Muscle of arm (tissue), 12 donors: ENCODE results near the gene CH25H. TPM values are rescaled to one million over a fixed set of nuclear protein-coding genes. Genes with fewer than 3 reads are reported as not detected.

Experiments
- DNase-seq: peaks from one replicate; pipeline ENCODE4 v3.0.0-alpha.2; 2013
- polyA plus RNA-seq, 12 donors: library from polyadenylated mRNA; unstranded; fragments of 120-200 nt; gene quantifications; one replicate each; pipeline ENCODE4 v1.2.1, GENCODE V29; 2013; ENCODE audit not compliant: insufficient read length in 12 of 12

Gene CH25H
- polyA plus RNA-seq, 12 donors = 0.25 to 5.6 (median 0.76) TPM; not detected in 2

GRCh38 chr10:89235073-89235798, 28.1 kb upstream of the CH25H start:
- peak; percentile 28 for DNase-seq

- no peak for DNase-seq
Observed at GRCh38 chr10:89233033-89233432, 25.9 kb upstream of the CH25H start.

- no peak for DNase-seq
Observed at GRCh38 chr10:89228962-89229361, 21.8 kb upstream of the CH25H start.

- DNase-seq = no peak
Observed at GRCh38 chr10:89228146-89228545, 21.0 kb upstream of the CH25H start.

- no peak for DNase-seq
Observed at GRCh38 chr10:89226891-89227290, 19.8 kb upstream of the CH25H start.

- DNase-seq = no peak
Observed at GRCh38 chr10:89224739-89225443, 17.8 kb upstream of the CH25H start.

GRCh38 chr10:89221919-89222318, 14.8 kb upstream of the CH25H start:
- no peak for DNase-seq

GRCh38 chr10:89219513-89220218, 12.5 kb upstream of the CH25H start:
- DNase-seq = no peak

GRCh38 chr10:89217057-89217990, 10.2 kb upstream of the CH25H start:
- peak; percentile 65 for DNase-seq

- no peak for DNase-seq
Observed at GRCh38 chr10:89216056-89216455, 8.9 kb upstream of the CH25H start.

- no peak for DNase-seq
Observed at GRCh38 chr10:89215511-89215910, 8.4 kb upstream of the CH25H start.

- no peak for DNase-seq
Observed at GRCh38 chr10:89214566-89215165, 7.5 kb upstream of the CH25H start.

- DNase-seq = peak; percentile 56
Observed at GRCh38 chr10:89213191-89213808, 6.2 kb upstream of the CH25H start.

GRCh38 chr10:89210794-89211425, 3.8 kb upstream of the CH25H start:
- no peak for DNase-seq

- no peak for DNase-seq
Observed at GRCh38 chr10:89209718-89210117, 2.6 kb upstream of the CH25H start.

- peak; percentile 56 for DNase-seq
Observed at GRCh38 chr10:89207801-89208551, 859 bp upstream of the CH25H start.

GRCh38 chr10:89206402-89207180, 526 bp downstream of the CH25H start:
- no peak for DNase-seq

- no peak for DNase-seq
Observed at GRCh38 chr10:89204621-89205185, 2.4 kb downstream of the CH25H start.
